OCI-M2 (cell line): ENCODE results near the gene PITHD1.
"Not testable (repeated sequence)": the region's sequence is repeated elsewhere in the genome, so short reads cannot be mapped to it uniquely, and the experiment has no call there.

ENCODE experiments used
- DNase-seq: peaks from one replicate; lab custom pipeline; 2025; ENCODE audit not compliant: unreplicated experiment; lab: John Stamatoyannopoulos, UW

Gene PITHD1

GRCh38 chr1:23823767-23824166, 45.5 kb downstream of the PITHD1 start:
- no peak for DNase-seq

GRCh38 chr1:23824711-23825075, 46.5 kb downstream of the PITHD1 start:
- no peak for DNase-seq

GRCh38 chr1:23825076-23825761, 47.0 kb downstream of the PITHD1 start, which contains the start of gene HMGCL:
Gene HMGCL (minus strand): TSS chr1:23825429. CDS start chr1:23825415, 14 bp downstream.
- DNase-seq: no peak

GRCh38 chr1:23825762-23826522, 47.7 kb downstream of the PITHD1 start:
- no peak for DNase-seq

GRCh38 chr1:23826590-23826989, 48.4 kb downstream of the PITHD1 start:
- not testable (repeated sequence) for DNase-seq

- DNase-seq: no peak
Observed at GRCh38 chr1:23827717-23828116, 49.5 kb downstream of the PITHD1 start.

- not testable (repeated sequence) for DNase-seq
Observed at GRCh38 chr1:23834156-23834555, 55.9 kb downstream of the PITHD1 start.

GRCh38 chr1:23836037-23836436, 57.8 kb downstream of the PITHD1 start:
- no peak for DNase-seq
